GM12878 (cell line): Measurements from ENCODE around the gene ERICH2. TPM values are rescaled to one million over a fixed set of nuclear protein-coding genes. Genes with fewer than 3 reads are reported as not detected.

ENCODE experiments used
- ATAC-seq: fragments of 200-7000 bp; cut with Tn5 transposase; 3 replicates; pipeline ENCODE4 v1.9.1; 2020; ENCODE audit warnings: mild to moderate bottlenecking, moderate library complexity
- BruUV-seq: library from RNA; stranded (reverse); fragments of 400-500 nt; replicated peaks from 2 replicates; lab custom pipeline; 2021; lab: Mats Ljungman, UMichigan
- CTCF ChIA-PET: fragments of 300-600 bp; sonication (Branson Sonifier 250); formaldehyde crosslinking; extraction: SDS; loops from one replicate; lab custom pipeline; 2021; ENCODE audit warnings: inconsistent platforms; lab: Yijun Ruan, JAX
- POLR2A ChIA-PET: fragments of 350-600 bp; formaldehyde crosslinking; extraction: SDS; loops from one replicate; lab custom pipeline; 2021; ENCODE audit warnings: inconsistent platforms; lab: Charles Lee
- RAD21 ChIA-PET: fragments of 300-600 bp; sonication (Branson Sonifier 250); formaldehyde crosslinking; loops from one replicate; lab custom pipeline; 2023; ENCODE audit warnings: antibody characterized with exemption; ENCODE audit not compliant: unreplicated experiment; lab: Charles Lee
- SMC1A ChIA-PET: fragments of 300-600 bp; sonication (Branson Sonifier 250); formaldehyde crosslinking; loops from one replicate; lab custom pipeline; 2023; ENCODE audit not compliant: unreplicated experiment, uncharacterized antibody; lab: Charles Lee
- DNase-seq: peaks from one replicate; pipeline ENCODE4 v3.0.0-alpha.2; 2011; ENCODE audit warnings: low read depth, low spot score
- FAIRE-seq: peaks from 3 replicates; lab custom pipeline; 2011; peaks lifted over from hg19 to GRCh38; lab: Jason Lieb, UNC
- H2AFZ ChIP-seq: 2 replicates; pipeline ENCODE4 v1.6.0; 2011; ENCODE audit warnings: low read depth, low read length, control low read depth; ENCODE audit not compliant: control insufficient read depth
- H3K27ac ChIP-seq: 2 replicates; pipeline ENCODE4 v1.5.1; 2011; ENCODE audit warnings: control low read depth; ENCODE audit not compliant: control insufficient read depth, insufficient read depth
- H3K27me3 ChIP-seq, 2 experiments: replicated peaks in 1 of 2; 2 replicates each; pipeline versions ENCODE4 v1.6.0 to v1.6.1; 2011; ENCODE audit warnings: low read length in 1 of 2; ENCODE audit not compliant: control insufficient read depth in 2 of 2, insufficient read depth in 2 of 2
- H3K36me3 ChIP-seq, 2 experiments: 2 replicates each; pipeline ENCODE4 v1.5.1; 2011; ENCODE audit warnings: low read length in 1 of 2; ENCODE audit not compliant: control insufficient read depth in 2 of 2, insufficient read depth in 2 of 2
- H3K4me1 ChIP-seq: 2 replicates; pipeline ENCODE4 v1.6.1; 2011; ENCODE audit warnings: mild to moderate bottlenecking, low read length, moderate library complexity, mixed read lengths; ENCODE audit not compliant: control insufficient read depth, insufficient read depth
- H3K4me2 ChIP-seq: 2 replicates; pipeline ENCODE4 v1.6.0; 2011; ENCODE audit warnings: control low read depth; ENCODE audit not compliant: control insufficient read depth, insufficient read depth
- H3K4me3 ChIP-seq: fragments of 200-600 bp; sonication (generic); 2 replicates; pipeline ENCODE4 v1.5.1; 2016
- H3K79me2 ChIP-seq: 2 replicates; pipeline ENCODE4 v1.6.0; 2011; ENCODE audit warnings: low read length; ENCODE audit not compliant: control insufficient read depth, insufficient read depth
- H3K9ac ChIP-seq: 2 replicates; pipeline ENCODE4 v1.8.0; 2011; ENCODE audit warnings: low read length, control low read depth, mixed read lengths; ENCODE audit not compliant: control insufficient read depth, insufficient read depth
- H3K9me3 ChIP-seq: replicated peaks from 3 replicates; pipeline ENCODE4 v1.5.1; 2011; ENCODE audit warnings: mild to moderate bottlenecking, low read length; ENCODE audit not compliant: control insufficient read depth, insufficient read depth
- H4K20me1 ChIP-seq: 2 replicates; pipeline ENCODE4 v1.6.0; 2011; ENCODE audit not compliant: control insufficient read depth, insufficient read depth
- CREB1 ChIP-seq: IDR thresholded peaks from 2 replicates; pipeline ENCODE4 v1.6.1; 2012; ENCODE audit warnings: low read depth, mild to moderate bottlenecking, inconsistent platforms
- EZH2 ChIP-seq: IDR thresholded peaks from 2 replicates; pipeline ENCODE4 v1.6.1; 2012; ENCODE audit warnings: low read depth, mild to moderate bottlenecking, control low read depth, inconsistent platforms, low read length, borderline replicate concordance; ENCODE audit not compliant: control insufficient read depth
- FOXM1 ChIP-seq: IDR thresholded peaks from 2 replicates; pipeline ENCODE4 v1.6.1; 2012; ENCODE audit warnings: low read depth, mild to moderate bottlenecking, inconsistent platforms, low read length, moderate library complexity
- MEF2A ChIP-seq: IDR thresholded peaks from 2 replicates; pipeline ENCODE4 v1.6.1; 2011; ENCODE audit warnings: low read depth, mild to moderate bottlenecking, low read length, moderate library complexity; ENCODE audit not compliant: insufficient read depth
- NFIC ChIP-seq: IDR thresholded peaks from 2 replicates; pipeline ENCODE4 v1.6.1; 2012; ENCODE audit warnings: low read depth, mild to moderate bottlenecking, inconsistent platforms, low read length, moderate library complexity
- POLR2AphosphoS2 ChIP-seq: IDR thresholded peaks from 2 replicates; pipeline ENCODE4 v1.6.1; 2011; ENCODE audit warnings: low read depth, mild to moderate bottlenecking, low read length, improper control_type of control experiment, moderate library complexity
- TCF12 ChIP-seq: IDR thresholded peaks from 2 replicates; pipeline ENCODE4 v1.6.1; 2011; ENCODE audit warnings: low read depth, mild to moderate bottlenecking, low read length
- TCF7 ChIP-seq: IDR thresholded peaks from 2 replicates; pipeline ENCODE4 v1.6.1; 2014; ENCODE audit warnings: antibody characterized with exemption, borderline replicate concordance
- ZNF384 ChIP-seq: IDR thresholded peaks from 2 replicates; pipeline ENCODE4 v1.6.1; 2012; ENCODE audit warnings: low read depth, mild to moderate bottlenecking, low read length, improper control_type of control experiment, borderline replicate concordance
- WGBS: methylation state at CpG from one replicate; pipeline ENCODE4 v1.1.6; 2016; ENCODE audit warnings: low lambda C conversion rate; ENCODE audit not compliant: insufficient replicate concordance, insufficient coverage; ENCODE audit errors: missing lambda C conversion rate; 5-methylcytosine and 5-hydroxymethylcytosine counted together
- in situ Hi-C: fragments of 300-500 bp; cut with MboI; formaldehyde crosslinking; loops from 9 replicates; pipeline ENCODE4 v1.14.3; 2018; ENCODE audit warnings: mixed read lengths
- intact Hi-C: fragments of 100-400 bp; cut with micrococcal nuclease; formaldehyde crosslinking; loops from one replicate; pipeline ENCODE4 v1.14.2; 2022; ENCODE audit not compliant: unreplicated experiment
- polyA plus RNA-seq, 11 experiments: library from polyadenylated mRNA; depleted of rRNA in 4 of 11; unstranded in 6 of 11; stranded (reverse) in 5 of 11; fragments of >200 nt; fragmentation: Nextera tagmentation in 4 of 11; fragmentation: Illumina TruSeq in 1 of 11; extraction: Ambion mirVana in 4 of 11; extraction: Trizol in 1 of 11; gene quantifications; 1 replicate in 1 of 11; 2 replicates in 10 of 11; pipeline versions ENCODE4 v1.2.1 to v1.2.3, GENCODE V29; 2011 to 2016; ENCODE audit warnings: inconsistent platforms in 2 of 11, missing spikeins in 2 of 11, low read depth in 1 of 11
- total RNA-seq, 4 experiments: library from RNA; depleted of rRNA in 3 of 4; stranded (reverse); fragments of >200 nt in 3 of 4; fragmentation: Illumina TruSeq in 1 of 4; extraction: Trizol in 1 of 4; gene quantifications; 2 replicates each; pipeline versions ENCODE4 v1.2.1 to v1.2.3, GENCODE V29; 2013 to 2021

Gene ERICH2
- total and polyA plus RNA-seq, 10 of the 15 experiments (the other 5 are each of a cell fraction or from before 2014, with no cell fraction given): not detected

GRCh38 chr2:170739048-170739447, 31.1 kb upstream of the ERICH2 start:
- intact Hi-C loops (no loop called here), in situ Hi-C loops (no loop called here)
- TF ChIP-seq MEF2A: no peak
- TF ChIP-seq POLR2AphosphoS2: no peak
- TF ChIP-seq EZH2: no peak
- no peak for TF ChIP-seq FOXM1
- no peak for TF ChIP-seq TCF12
- no peak for TF ChIP-seq CREB1
- no peak for TF ChIP-seq ZNF384
- TF ChIP-seq NFIC: no peak
- TF ChIP-seq TCF7: no peak
- Histone ChIP-seq H3K4me3 (no peak overlapping the region), H3K4me2 (no peak overlapping the region), H3K27ac (no peak overlapping the region), H3K4me1 (no peaks in the 10 kb centered on the region), H3K27me3 (peaks cover 0 to 2% of the 10 kb centered on the region in 2 experiments; a peak in 1 of 4 replicates), H2AFZ (no peak overlapping the region), H3K9me3 (no peaks in the 10 kb centered on the region), H3K79me2 (no peaks in the 10 kb centered on the region), H3K9ac (no peak overlapping the region), H3K36me3 (no peaks in the 10 kb centered on the region), H4K20me1 (no peaks in the 10 kb centered on the region)
- WGBS: 51% methylated on average over 3 of the region's 3 CpGs
- ATAC-seq: no peak
- FAIRE-seq: no peak
- SMC1A ChIA-PET: interaction anchor here (0.7 to 1.4 kb wide), 7 partner anchors 9 to 330 kb away, joined by 3 to 6 read pairs (median 3); no protein-coding TSS in a partner anchor
- no peak for DNase-seq
- POLR2A ChIA-PET: no interaction called here
- CTCF ChIA-PET: interaction anchor here (0.6 to 3.7 kb wide), 5 partner anchors 18 to 330 kb away, joined by 3 to 15 read pairs (median 4); no protein-coding TSS in a partner anchor
- no TSS peak for BruUV-seq
- RAD21 ChIA-PET: interaction anchor here (0.8 to 1.3 kb wide), 3 partner anchors 34 to 252 kb away, joined by 3 read pairs; no protein-coding TSS in a partner anchor
